ENCODE measurements around the gene CCDC12.

GRCh38 chr3:46977811-46978195 lies 1.3 kb upstream of the CCDC12 start:
- TF ChIP-seq POLR2A (IDR thresholded peaks at IDR 0.05; ENCODE audit: borderline replicate concordance, extremely low read depth, insufficient read depth, insufficient read length) (no peak), MAX (IDR thresholded peaks at IDR 0.05) (no peak), EZH2 (IDR thresholded peaks at IDR 0.05) (no peak), CTCF (IDR thresholded peaks at IDR 0.05 in 2 of 3, conservative IDR thresholded peaks at IDR 0.05 in 1 of 3; ENCODE audit: borderline replicate concordance in 1 of 3, insufficient read depth in 1 of 3, low read depth in 2 of 3, low read length in 2 of 3) (no peak)
